GF-D8 (cell line): ENCODE results near the gene MIF4GD.
"Not testable (repeated sequence)": the region's sequence is repeated elsewhere in the genome, so short reads cannot be mapped to it uniquely, and the experiment has no call there.

Experiments used
- DNase-seq: peaks from one replicate; lab custom pipeline; 2025; lab: John Stamatoyannopoulos, UW

MIF4GD gene

GRCh38 chr17:75270966-75271232, at the start of gene MIF4GD:
Gene MIF4GD, minus strand, starts transcription at chr17:75271231. Its CDS starts 1,036 bp downstream, at chr17:75270195.
- DNase-seq = no peak

- no peak for DNase-seq
Observed at GRCh38 chr17:75319904-75320691, 49.1 kb upstream of the MIF4GD start.

- DNase-seq = no peak
Observed at GRCh38 chr17:75318615-75319222, 47.7 kb upstream of the MIF4GD start.

- no peak for DNase-seq
Observed at GRCh38 chr17:75318211-75318610, 47.2 kb upstream of the MIF4GD start.

GRCh38 chr17:75317671-75318070, 46.6 kb upstream of the MIF4GD start:
- DNase-seq = no peak

GRCh38 chr17:75316253-75316652, 45.2 kb upstream of the MIF4GD start:
- DNase-seq = no peak

GRCh38 chr17:75315541-75316243, 44.7 kb upstream of the MIF4GD start:
- DNase-seq = no peak

GRCh38 chr17:75313941-75314551, 43.0 kb upstream of the MIF4GD start:
- peak; percentile 40 for DNase-seq

GRCh38 chr17:75308732-75309629, 38.0 kb upstream of the MIF4GD start:
- peak; percentile 27 for DNase-seq

GRCh38 chr17:75307957-75308731, 37.1 kb upstream of the MIF4GD start:
- DNase-seq = no peak

- DNase-seq = no peak
Observed at GRCh38 chr17:75301502-75302206, 30.6 kb upstream of the MIF4GD start.

- no peak for DNase-seq
Observed at GRCh38 chr17:75301049-75301448, 30.0 kb upstream of the MIF4GD start.

GRCh38 chr17:75300280-75300679, 29.2 kb upstream of the MIF4GD start:
- DNase-seq = no peak

- no peak for DNase-seq
Observed at GRCh38 chr17:75295201-75296158, 24.4 kb upstream of the MIF4GD start.

- DNase-seq = not testable (repeated sequence)
Observed at GRCh38 chr17:75292810-75293448, 21.9 kb upstream of the MIF4GD start.

GRCh38 chr17:75289832-75290337, 18.9 kb upstream of the MIF4GD start:
- DNase-seq = peak; percentile 75

GRCh38 chr17:75289115-75289831, 18.2 kb upstream of the MIF4GD start, which contains the start of gene SLC25A19:
Gene SLC25A19, minus strand, starts transcription at chr17:75289433. Its CDS starts 2,669 bp downstream, at chr17:75286764.
- peak; percentile 98 for DNase-seq

- DNase-seq = peak; percentile 22
Observed at GRCh38 chr17:75288770-75289114, 17.7 kb upstream of the MIF4GD start.
